Suprapubic skin (tissue), 4 donors: Measurements from ENCODE around the gene L3MBTL4.

Experiments
- POLR2A ChIP-seq, 2 donors: fragments of 450-650 bp; IDR thresholded peaks; one replicate each; pipeline ENCODE4 v1.6.1; 2017; ENCODE audit warnings: antibody characterized with exemption in 2 of 2, mild to moderate bottlenecking in 2 of 2, moderate library complexity in 2 of 2
- POLR2AphosphoS5 ChIP-seq, 3 donors: sonication (generic); formaldehyde crosslinking; IDR thresholded peaks; one replicate each; pipeline ENCODE4 v1.6.1; 2017; ENCODE audit warnings: antibody characterized with exemption in 3 of 3
- TF ChIP-seq, protein P1 (sequence below), 2 donors: fragments of 200-600 bp in 1 of 2; fragments of 450-650 bp in 1 of 2; sonication (generic) in 1 of 2; IDR thresholded peaks; one replicate each; pipeline ENCODE4 v1.5.1; 2016 to 2019; ENCODE audit warnings: antibody characterized with exemption in 2 of 2, mild to moderate bottlenecking in 1 of 2, moderate library complexity in 1 of 2

DNA sequence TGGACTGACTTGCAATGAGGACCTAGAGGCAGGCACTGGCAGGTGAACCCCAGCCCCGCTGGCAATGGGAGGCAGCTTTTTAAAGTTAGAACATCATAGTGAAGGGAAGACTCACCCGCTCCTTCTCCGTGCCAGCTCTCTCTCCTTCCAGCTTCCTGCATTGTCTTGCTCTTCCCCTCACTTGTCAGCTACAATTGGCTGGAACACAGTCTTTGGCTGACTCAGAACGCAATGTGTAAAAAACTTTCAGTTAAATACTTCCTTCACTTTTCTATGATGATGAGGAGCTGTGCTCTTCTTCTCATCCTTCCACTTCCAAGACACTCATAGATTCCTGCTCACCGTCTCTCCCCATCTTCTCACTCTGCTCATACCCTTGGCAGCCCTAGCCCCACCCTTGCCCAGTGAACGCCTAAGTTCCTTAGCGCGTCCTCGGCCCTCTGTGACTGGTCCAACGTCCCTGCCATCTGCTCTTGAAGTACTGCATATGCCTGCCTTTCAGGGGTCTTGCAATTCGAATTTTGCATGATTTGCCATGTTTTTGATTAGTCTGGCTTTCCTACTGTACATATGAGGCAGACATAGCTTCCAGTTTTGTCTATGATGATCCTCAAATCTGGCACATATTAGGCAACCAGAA, 401.4 kb downstream of the L3MBTL4 start:
- no peak for TF ChIP-seq POLR2A (IDR thresholded peaks at IDR 0.05)
- TF ChIP-seq, protein P1, sequence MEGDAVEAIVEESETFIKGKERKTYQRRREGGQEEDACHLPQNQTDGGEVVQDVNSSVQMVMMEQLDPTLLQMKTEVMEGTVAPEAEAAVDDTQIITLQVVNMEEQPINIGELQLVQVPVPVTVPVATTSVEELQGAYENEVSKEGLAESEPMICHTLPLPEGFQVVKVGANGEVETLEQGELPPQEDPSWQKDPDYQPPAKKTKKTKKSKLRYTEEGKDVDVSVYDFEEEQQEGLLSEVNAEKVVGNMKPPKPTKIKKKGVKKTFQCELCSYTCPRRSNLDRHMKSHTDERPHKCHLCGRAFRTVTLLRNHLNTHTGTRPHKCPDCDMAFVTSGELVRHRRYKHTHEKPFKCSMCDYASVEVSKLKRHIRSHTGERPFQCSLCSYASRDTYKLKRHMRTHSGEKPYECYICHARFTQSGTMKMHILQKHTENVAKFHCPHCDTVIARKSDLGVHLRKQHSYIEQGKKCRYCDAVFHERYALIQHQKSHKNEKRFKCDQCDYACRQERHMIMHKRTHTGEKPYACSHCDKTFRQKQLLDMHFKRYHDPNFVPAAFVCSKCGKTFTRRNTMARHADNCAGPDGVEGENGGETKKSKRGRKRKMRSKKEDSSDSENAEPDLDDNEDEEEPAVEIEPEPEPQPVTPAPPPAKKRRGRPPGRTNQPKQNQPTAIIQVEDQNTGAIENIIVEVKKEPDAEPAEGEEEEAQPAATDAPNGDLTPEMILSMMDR (IDR thresholded peaks at IDR 0.05): no peak
- TF ChIP-seq POLR2AphosphoS5 (IDR thresholded peaks at IDR 0.05): no peak
